HEK293 (cell line): ENCODE results near the gene TAS2R40.

ENCODE experiments used
- SP2 ChIP-seq: fragments of 450-650 bp; formaldehyde crosslinking; IDR thresholded peaks from 2 replicates; pipeline ENCODE4 v1.5.1; 2016; ENCODE audit warnings: missing biosample characterization, missing genetic modification characterization
- ZBTB21 ChIP-seq: fragments of 450-650 bp; formaldehyde crosslinking; IDR thresholded peaks from 2 replicates; pipeline ENCODE4 v1.5.1; 2017; ENCODE audit warnings: missing biosample characterization, missing genetic modification characterization
- ZNF169 ChIP-seq: fragments of 450-650 bp; formaldehyde crosslinking; IDR thresholded peaks from 2 replicates; pipeline ENCODE4 v1.5.1; 2016; ENCODE audit warnings: missing biosample characterization, missing genetic modification characterization
- ZNF274 ChIP-seq, 2 experiments: fragments of 200-500 bp in 1 of 2; fragments of 450-650 bp in 1 of 2; sonication (Bioruptor generic) in 1 of 2; formaldehyde crosslinking in 1 of 2; IDR thresholded peaks; 2 replicates each; pipeline versions ENCODE4 v1.5.1 to v1.6.1; 2014 to 2016; ENCODE audit warnings: borderline replicate concordance in 1 of 2, inconsistent platforms in 1 of 2, low read length in 1 of 2, missing biosample characterization in 1 of 2, missing genetic modification characterization in 1 of 2
- ZNF324 ChIP-seq: fragments of 450-650 bp; formaldehyde crosslinking; IDR thresholded peaks from 2 replicates; pipeline ENCODE4 v1.5.1; 2016; ENCODE audit warnings: missing biosample characterization, missing genetic modification characterization
- ZNF426 ChIP-seq: fragments of 450-650 bp; formaldehyde crosslinking; IDR thresholded peaks from 2 replicates; pipeline ENCODE4 v1.5.1; 2017; ENCODE audit warnings: missing biosample characterization, missing genetic modification characterization, mild to moderate bottlenecking, inconsistent platforms, moderate library complexity
- ZNF433 ChIP-seq: fragments of 450-650 bp; formaldehyde crosslinking; IDR thresholded peaks from 2 replicates; pipeline ENCODE4 v1.5.1; 2016; ENCODE audit warnings: missing biosample characterization, missing genetic modification characterization, low read depth
- ZNF544 ChIP-seq: fragments of 450-650 bp; formaldehyde crosslinking; IDR thresholded peaks from 2 replicates; pipeline ENCODE4 v1.5.0; 2017; ENCODE audit warnings: missing biosample characterization, missing genetic modification characterization
- ZNF660 ChIP-seq: fragments of 450-650 bp; IDR thresholded peaks from 2 replicates; pipeline ENCODE4 v1.5.1; 2018; ENCODE audit warnings: missing biosample characterization, mild to moderate bottlenecking, missing genetic modification characterization
- ZSCAN30 ChIP-seq: fragments of 450-650 bp; IDR thresholded peaks from 2 replicates; pipeline ENCODE4 v1.5.1; 2018; ENCODE audit warnings: missing biosample characterization, mild to moderate bottlenecking, missing genetic modification characterization, moderate library complexity
- TF ChIP-seq, protein P1 (sequence below): sonication (generic); formaldehyde crosslinking; IDR thresholded peaks from 2 replicates; pipeline ENCODE4 v1.8.1; 2022; ENCODE audit warnings: mild to moderate bottlenecking, moderate library complexity, missing genetic modification reagents
- TF ChIP-seq, protein P2 (sequence below): fragments of 450-650 bp; formaldehyde crosslinking; IDR thresholded peaks from 2 replicates; pipeline ENCODE4 v1.5.1; 2016; ENCODE audit warnings: missing biosample characterization, missing genetic modification characterization
- TF ChIP-seq, protein P3 (sequence below): IDR thresholded peaks from 2 replicates; pipeline ENCODE4 v1.6.1; 2011; ENCODE audit warnings: mild to moderate bottlenecking, low read depth, low read length, borderline replicate concordance
- TF ChIP-seq, protein P4 (sequence below): fragments of 450-650 bp; formaldehyde crosslinking; IDR thresholded peaks from 2 replicates; pipeline ENCODE4 v1.5.1; 2016; ENCODE audit warnings: missing biosample characterization, missing genetic modification characterization, borderline replicate concordance
- TF ChIP-seq, protein P5 (sequence below): fragments of 450-650 bp; formaldehyde crosslinking; IDR thresholded peaks from 2 replicates; pipeline ENCODE4 v1.5.1; 2016; ENCODE audit warnings: missing biosample characterization, missing genetic modification characterization
- TF ChIP-seq, protein P6 (sequence below): fragments of 450-650 bp; formaldehyde crosslinking; IDR thresholded peaks from 2 replicates; pipeline ENCODE4 v1.5.1; 2016; ENCODE audit warnings: missing biosample characterization, missing genetic modification characterization

Gene TAS2R40

DNA sequence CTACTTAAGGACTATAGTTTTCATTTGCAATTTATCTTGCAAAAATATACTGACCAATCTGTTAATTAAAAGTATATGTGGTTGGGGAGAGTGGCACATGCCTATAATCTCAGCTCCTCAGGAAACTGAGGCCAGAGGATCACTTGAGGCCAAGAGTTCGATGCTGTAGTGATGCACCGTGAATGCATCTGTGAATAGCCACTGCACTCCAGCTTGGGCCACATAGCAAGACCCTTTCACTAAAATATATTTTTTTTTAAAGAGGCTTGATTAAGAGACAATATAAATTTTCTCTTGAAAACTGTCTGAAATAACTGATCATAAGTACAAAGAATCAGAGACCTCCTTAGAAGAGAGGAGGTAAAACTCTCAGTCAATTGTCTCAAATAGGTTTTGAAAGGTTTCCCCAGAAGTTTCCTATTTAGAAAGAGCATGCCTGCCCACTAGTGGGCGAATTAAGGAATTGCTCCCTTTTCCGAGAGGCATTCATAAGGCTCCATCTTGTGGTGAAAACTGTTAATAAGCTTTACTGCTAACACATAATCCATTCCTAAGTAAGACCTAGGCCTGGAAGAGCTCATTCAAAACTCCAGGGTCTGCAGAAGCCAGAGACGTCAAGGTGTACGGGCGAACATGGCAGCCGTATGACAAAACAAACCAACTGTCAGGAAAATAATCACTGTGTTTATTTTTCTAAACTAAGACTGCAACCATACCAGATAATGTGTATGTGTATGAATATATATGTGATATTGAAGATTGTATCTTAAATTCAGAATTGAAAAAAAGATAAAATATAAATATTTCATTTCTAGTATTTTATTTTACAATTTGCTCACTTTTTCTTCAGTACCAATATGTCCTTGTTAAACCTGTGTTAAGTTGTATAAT is 6.8 kb upstream of the TAS2R40 start (continued):
- TF ChIP-seq ZNF426 (tag by site-specific recombination) (no peak), ZNF274 (IDR thresholded peaks at IDR 0.05; ENCODE audit: low read length) (no peak), ZNF274 (tag by site-specific recombination; IDR thresholded peaks at IDR 0.05; ENCODE audit: borderline replicate concordance) (no peak), ZNF433 (tag by site-specific recombination) (no peak), ZNF324 (tag by site-specific recombination) (no peak), ZNF660 (peak; percentile 81), ZNF169 (tag by site-specific recombination) (no peak), ZNF544 (tag by site-specific recombination) (no peak), SP2 (tag by site-specific recombination) (no peak), ZSCAN30 (tag by site-specific recombination) (peak; percentile 43; the same call in 1 of the 2 replicates), ZBTB21 (tag by site-specific recombination) (no peak)
- TF ChIP-seq, protein P1, sequence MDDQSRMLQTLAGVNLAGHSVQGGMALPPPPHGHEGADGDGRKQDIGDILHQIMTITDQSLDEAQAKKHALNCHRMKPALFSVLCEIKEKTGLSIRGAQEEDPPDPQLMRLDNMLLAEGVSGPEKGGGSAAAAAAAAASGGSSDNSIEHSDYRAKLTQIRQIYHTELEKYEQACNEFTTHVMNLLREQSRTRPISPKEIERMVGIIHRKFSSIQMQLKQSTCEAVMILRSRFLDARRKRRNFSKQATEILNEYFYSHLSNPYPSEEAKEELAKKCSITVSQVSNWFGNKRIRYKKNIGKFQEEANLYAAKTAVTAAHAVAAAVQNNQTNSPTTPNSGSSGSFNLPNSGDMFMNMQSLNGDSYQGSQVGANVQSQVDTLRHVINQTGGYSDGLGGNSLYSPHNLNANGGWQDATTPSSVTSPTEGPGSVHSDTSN (CRISPR knock-in tag): no peak
- TF ChIP-seq, protein P2, sequence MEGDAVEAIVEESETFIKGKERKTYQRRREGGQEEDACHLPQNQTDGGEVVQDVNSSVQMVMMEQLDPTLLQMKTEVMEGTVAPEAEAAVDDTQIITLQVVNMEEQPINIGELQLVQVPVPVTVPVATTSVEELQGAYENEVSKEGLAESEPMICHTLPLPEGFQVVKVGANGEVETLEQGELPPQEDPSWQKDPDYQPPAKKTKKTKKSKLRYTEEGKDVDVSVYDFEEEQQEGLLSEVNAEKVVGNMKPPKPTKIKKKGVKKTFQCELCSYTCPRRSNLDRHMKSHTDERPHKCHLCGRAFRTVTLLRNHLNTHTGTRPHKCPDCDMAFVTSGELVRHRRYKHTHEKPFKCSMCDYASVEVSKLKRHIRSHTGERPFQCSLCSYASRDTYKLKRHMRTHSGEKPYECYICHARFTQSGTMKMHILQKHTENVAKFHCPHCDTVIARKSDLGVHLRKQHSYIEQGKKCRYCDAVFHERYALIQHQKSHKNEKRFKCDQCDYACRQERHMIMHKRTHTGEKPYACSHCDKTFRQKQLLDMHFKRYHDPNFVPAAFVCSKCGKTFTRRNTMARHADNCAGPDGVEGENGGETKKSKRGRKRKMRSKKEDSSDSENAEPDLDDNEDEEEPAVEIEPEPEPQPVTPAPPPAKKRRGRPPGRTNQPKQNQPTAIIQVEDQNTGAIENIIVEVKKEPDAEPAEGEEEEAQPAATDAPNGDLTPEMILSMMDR (tag by site-specific recombination): peak; percentile 87
- TF ChIP-seq, protein P3, sequence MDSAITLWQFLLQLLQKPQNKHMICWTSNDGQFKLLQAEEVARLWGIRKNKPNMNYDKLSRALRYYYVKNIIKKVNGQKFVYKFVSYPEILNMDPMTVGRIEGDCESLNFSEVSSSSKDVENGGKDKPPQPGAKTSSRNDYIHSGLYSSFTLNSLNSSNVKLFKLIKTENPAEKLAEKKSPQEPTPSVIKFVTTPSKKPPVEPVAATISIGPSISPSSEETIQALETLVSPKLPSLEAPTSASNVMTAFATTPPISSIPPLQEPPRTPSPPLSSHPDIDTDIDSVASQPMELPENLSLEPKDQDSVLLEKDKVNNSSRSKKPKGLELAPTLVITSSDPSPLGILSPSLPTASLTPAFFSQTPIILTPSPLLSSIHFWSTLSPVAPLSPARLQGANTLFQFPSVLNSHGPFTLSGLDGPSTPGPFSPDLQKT: no peak
- TF ChIP-seq, protein P4, sequence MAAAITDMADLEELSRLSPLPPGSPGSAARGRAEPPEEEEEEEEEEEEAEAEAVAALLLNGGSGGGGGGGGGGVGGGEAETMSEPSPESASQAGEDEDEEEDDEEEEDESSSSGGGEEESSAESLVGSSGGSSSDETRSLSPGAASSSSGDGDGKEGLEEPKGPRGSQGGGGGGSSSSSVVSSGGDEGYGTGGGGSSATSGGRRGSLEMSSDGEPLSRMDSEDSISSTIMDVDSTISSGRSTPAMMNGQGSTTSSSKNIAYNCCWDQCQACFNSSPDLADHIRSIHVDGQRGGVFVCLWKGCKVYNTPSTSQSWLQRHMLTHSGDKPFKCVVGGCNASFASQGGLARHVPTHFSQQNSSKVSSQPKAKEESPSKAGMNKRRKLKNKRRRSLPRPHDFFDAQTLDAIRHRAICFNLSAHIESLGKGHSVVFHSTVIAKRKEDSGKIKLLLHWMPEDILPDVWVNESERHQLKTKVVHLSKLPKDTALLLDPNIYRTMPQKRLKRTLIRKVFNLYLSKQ (tag by site-specific recombination): no peak
- TF ChIP-seq, protein P5, sequence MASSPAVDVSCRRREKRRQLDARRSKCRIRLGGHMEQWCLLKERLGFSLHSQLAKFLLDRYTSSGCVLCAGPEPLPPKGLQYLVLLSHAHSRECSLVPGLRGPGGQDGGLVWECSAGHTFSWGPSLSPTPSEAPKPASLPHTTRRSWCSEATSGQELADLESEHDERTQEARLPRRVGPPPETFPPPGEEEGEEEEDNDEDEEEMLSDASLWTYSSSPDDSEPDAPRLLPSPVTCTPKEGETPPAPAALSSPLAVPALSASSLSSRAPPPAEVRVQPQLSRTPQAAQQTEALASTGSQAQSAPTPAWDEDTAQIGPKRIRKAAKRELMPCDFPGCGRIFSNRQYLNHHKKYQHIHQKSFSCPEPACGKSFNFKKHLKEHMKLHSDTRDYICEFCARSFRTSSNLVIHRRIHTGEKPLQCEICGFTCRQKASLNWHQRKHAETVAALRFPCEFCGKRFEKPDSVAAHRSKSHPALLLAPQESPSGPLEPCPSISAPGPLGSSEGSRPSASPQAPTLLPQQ: no peak
- TF ChIP-seq, protein P6, sequence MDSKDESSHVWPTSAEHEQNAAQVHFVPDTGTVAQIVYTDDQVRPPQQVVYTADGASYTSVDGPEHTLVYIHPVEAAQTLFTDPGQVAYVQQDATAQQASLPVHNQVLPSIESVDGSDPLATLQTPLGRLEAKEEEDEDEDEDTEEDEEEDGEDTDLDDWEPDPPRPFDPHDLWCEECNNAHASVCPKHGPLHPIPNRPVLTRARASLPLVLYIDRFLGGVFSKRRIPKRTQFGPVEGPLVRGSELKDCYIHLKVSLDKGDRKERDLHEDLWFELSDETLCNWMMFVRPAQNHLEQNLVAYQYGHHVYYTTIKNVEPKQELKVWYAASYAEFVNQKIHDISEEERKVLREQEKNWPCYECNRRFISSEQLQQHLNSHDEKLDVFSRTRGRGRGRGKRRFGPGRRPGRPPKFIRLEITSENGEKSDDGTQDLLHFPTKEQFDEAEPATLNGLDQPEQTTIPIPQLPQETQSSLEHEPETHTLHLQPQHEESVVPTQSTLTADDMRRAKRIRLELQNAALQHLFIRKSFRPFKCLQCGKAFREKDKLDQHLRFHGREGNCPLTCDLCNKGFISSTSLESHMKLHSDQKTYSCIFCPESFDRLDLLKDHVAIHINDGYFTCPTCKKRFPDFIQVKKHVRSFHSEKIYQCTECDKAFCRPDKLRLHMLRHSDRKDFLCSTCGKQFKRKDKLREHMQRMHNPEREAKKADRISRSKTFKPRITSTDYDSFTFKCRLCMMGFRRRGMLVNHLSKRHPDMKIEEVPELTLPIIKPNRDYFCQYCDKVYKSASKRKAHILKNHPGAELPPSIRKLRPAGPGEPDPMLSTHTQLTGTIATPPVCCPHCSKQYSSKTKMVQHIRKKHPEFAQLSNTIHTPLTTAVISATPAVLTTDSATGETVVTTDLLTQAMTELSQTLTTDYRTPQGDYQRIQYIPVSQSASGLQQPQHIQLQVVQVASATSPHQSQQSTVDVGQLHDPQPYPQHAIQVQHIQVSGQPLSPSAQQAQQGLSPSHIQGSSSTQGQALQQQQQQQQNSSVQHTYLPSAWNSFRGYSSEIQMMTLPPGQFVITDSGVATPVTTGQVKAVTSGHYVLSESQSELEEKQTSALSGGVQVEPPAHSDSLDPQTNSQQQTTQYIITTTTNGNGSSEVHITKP (tag by site-specific recombination): 0 out of 2 replicates have a peak, but pooled peaks have one; percentile 38
- TF ChIP-seq, all 188 proteins: peak for 6
